Measurements from ENCODE around the gene SEMA5B.

Gene SEMA5B

GRCh38 chr3:122986693-122987179, 40.8 kb downstream of the SEMA5B start:
- TF ChIP-seq CTCF (IDR thresholded peaks at IDR 0.05; ENCODE audit: low read length): no peak
- TF ChIP-seq EZH2 (IDR thresholded peaks at IDR 0.05; ENCODE audit: borderline replicate concordance, low read length): no peak
- Histone ChIP-seq H3K79me2 (ENCODE audit: insufficient read depth, low read length) (no peaks in the 10 kb centered on the region), H3K4me3 (ENCODE audit: low read depth, low read length, poor library complexity, severe bottlenecking) (no peak overlapping the region), H3K4me2 (ENCODE audit: low read length) (no peak overlapping the region), H3K27ac (ENCODE audit: low read depth, low read length, poor library complexity, severe bottlenecking) (no peak overlapping the region), H4K20me1 (ENCODE audit: insufficient read depth, low read length) (no peaks in the 10 kb centered on the region), H2AFZ (ENCODE audit: low read length) (no peak overlapping the region), H3K9me3 (ENCODE audit: low read length) (no peaks in the 10 kb centered on the region), H3F3A (ENCODE audit: insufficient read depth, low read length) (no peaks in the 10 kb centered on the region), H3K9me2 (ENCODE audit: low read depth, low read length) (no peaks in the 10 kb centered on the region), H3K36me3 (ENCODE audit: insufficient read depth, low read length) (no peaks in the 10 kb centered on the region), H3K27me3 (ENCODE audit: insufficient read depth, low read length) (peaks cover 5% of the 10 kb centered on the region), H3K4me1 (ENCODE audit: insufficient read depth, low read length, severe bottlenecking) (no peaks in the 10 kb centered on the region), H3K9ac (ENCODE audit: low read length) (no peak overlapping the region)

- Histone ChIP-seq H3F3A (ENCODE audit: insufficient read depth, low read length) (no peaks in the 10 kb centered on the region), H3K4me3 (ENCODE audit: low read depth, low read length, poor library complexity, severe bottlenecking) (no peak overlapping the region), H3K4me1 (ENCODE audit: insufficient read depth, low read length, severe bottlenecking) (no peaks in the 10 kb centered on the region)
Measured at GRCh38 chr3:122985539-122985938, 42.0 kb downstream of the SEMA5B start.

GRCh38 chr3:122984650-122985049, 42.9 kb downstream of the SEMA5B start:
- no peak overlapping the region for H3K4me2 ChIP-seq (ENCODE audit: low read length)
- H3K27me3 ChIP-seq (ENCODE audit: insufficient read depth, low read length): no peaks in the 10 kb centered on the region
- H3K27ac ChIP-seq (ENCODE audit: low read depth, low read length, poor library complexity, severe bottlenecking): no peak overlapping the region
- H2AFZ ChIP-seq (ENCODE audit: low read length): no peak overlapping the region
- H4K20me1 ChIP-seq (ENCODE audit: insufficient read depth, low read length): no peaks in the 10 kb centered on the region
- H3K79me2 ChIP-seq (ENCODE audit: insufficient read depth, low read length): no peaks in the 10 kb centered on the region
- no peak overlapping the region for H3K9ac ChIP-seq (ENCODE audit: low read length)
- TF ChIP-seq CTCF (IDR thresholded peaks at IDR 0.05; ENCODE audit: low read length) (no peak), EZH2 (IDR thresholded peaks at IDR 0.05; ENCODE audit: borderline replicate concordance, low read length) (no peak)
- H3K36me3 ChIP-seq (ENCODE audit: insufficient read depth, low read length): no peaks in the 10 kb centered on the region
- no peaks in the 10 kb centered on the region for H3K9me2 ChIP-seq (ENCODE audit: low read depth, low read length)
- no peaks in the 10 kb centered on the region for H3K4me1 ChIP-seq (ENCODE audit: insufficient read depth, low read length, severe bottlenecking)
- H3F3A ChIP-seq (ENCODE audit: insufficient read depth, low read length): no peaks in the 10 kb centered on the region
- no peaks in the 10 kb centered on the region for H3K9me3 ChIP-seq (ENCODE audit: low read length)
- H3K4me3 ChIP-seq (ENCODE audit: low read depth, low read length, poor library complexity, severe bottlenecking): no peak overlapping the region

More at GRCh38 chr3:122985539-122985938, 42.0 kb downstream of the SEMA5B start:
- Histone ChIP-seq H3K9me2 (ENCODE audit: low read depth, low read length) (no peaks in the 10 kb centered on the region), H2AFZ (ENCODE audit: low read length) (no peak overlapping the region), H3K79me2 (ENCODE audit: insufficient read depth, low read length) (no peaks in the 10 kb centered on the region), H3K9me3 (ENCODE audit: low read length) (no peaks in the 10 kb centered on the region), H3K36me3 (ENCODE audit: insufficient read depth, low read length) (no peaks in the 10 kb centered on the region), H3K27ac (ENCODE audit: low read depth, low read length, poor library complexity, severe bottlenecking) (no peak overlapping the region), H4K20me1 (ENCODE audit: insufficient read depth, low read length) (no peaks in the 10 kb centered on the region), H3K4me2 (ENCODE audit: low read length) (no peak overlapping the region), H3K9ac (ENCODE audit: low read length) (no peak overlapping the region), H3K27me3 (ENCODE audit: insufficient read depth, low read length) (no peaks in the 10 kb centered on the region)
- TF ChIP-seq CTCF (IDR thresholded peaks at IDR 0.05; ENCODE audit: low read length) (no peak), EZH2 (IDR thresholded peaks at IDR 0.05; ENCODE audit: borderline replicate concordance, low read length) (no peak)
